ENCODE data around the gene KIF21B.
A peak's percentile ranks its signal among the peaks of the same experiment; 100 is the strongest.

Gene KIF21B

DNA sequence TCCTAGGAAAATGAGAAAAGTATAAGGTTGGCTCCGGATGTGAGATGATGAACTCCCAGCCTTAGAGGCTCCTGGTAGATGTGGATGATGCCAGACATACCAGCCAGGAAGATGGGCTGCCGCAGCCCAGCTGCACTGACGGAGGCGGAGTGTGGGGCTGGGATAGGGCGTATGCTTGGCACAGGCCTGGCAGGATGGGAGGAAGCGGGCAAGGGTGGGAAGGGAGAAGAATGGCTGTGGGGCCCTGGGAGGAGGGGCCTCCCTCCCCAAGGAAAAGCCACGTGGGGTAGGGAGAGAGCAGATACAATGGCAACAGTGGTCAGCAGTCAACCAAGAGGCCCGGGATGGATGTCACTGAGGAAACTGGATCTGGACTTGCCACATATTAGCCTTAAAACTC is 41.3 kb upstream of the KIF21B start:
- H3K27ac ChIP-seq = no peak overlapping the region
- TF ChIP-seq, protein P1, sequence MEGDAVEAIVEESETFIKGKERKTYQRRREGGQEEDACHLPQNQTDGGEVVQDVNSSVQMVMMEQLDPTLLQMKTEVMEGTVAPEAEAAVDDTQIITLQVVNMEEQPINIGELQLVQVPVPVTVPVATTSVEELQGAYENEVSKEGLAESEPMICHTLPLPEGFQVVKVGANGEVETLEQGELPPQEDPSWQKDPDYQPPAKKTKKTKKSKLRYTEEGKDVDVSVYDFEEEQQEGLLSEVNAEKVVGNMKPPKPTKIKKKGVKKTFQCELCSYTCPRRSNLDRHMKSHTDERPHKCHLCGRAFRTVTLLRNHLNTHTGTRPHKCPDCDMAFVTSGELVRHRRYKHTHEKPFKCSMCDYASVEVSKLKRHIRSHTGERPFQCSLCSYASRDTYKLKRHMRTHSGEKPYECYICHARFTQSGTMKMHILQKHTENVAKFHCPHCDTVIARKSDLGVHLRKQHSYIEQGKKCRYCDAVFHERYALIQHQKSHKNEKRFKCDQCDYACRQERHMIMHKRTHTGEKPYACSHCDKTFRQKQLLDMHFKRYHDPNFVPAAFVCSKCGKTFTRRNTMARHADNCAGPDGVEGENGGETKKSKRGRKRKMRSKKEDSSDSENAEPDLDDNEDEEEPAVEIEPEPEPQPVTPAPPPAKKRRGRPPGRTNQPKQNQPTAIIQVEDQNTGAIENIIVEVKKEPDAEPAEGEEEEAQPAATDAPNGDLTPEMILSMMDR (conservative IDR thresholded peaks at IDR 0.05) = no peak

DNA sequence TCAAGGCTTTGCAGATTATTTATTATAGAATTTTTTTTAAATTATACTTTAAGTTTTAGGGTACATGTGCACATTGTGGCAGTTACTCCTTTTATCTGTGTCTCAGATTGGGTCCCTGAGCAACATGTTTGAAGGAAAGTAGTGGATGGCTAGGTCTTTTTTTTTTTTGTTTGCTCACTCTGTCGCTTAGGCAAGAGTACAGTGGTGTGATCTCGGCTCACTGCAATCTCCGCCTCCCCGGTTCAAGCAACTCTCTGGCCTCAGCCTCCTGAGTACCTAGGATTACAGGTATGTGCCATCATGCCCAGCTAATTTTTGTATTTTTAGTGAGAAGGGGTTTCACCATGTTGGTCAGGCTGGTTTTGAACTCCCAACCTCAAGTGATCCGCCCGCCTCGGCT is 39.6 kb upstream of the KIF21B start:
- H3K27ac ChIP-seq = no peak overlapping the region
- TF ChIP-seq, protein P1 (conservative IDR thresholded peaks at IDR 0.05) = no peak

DNA sequence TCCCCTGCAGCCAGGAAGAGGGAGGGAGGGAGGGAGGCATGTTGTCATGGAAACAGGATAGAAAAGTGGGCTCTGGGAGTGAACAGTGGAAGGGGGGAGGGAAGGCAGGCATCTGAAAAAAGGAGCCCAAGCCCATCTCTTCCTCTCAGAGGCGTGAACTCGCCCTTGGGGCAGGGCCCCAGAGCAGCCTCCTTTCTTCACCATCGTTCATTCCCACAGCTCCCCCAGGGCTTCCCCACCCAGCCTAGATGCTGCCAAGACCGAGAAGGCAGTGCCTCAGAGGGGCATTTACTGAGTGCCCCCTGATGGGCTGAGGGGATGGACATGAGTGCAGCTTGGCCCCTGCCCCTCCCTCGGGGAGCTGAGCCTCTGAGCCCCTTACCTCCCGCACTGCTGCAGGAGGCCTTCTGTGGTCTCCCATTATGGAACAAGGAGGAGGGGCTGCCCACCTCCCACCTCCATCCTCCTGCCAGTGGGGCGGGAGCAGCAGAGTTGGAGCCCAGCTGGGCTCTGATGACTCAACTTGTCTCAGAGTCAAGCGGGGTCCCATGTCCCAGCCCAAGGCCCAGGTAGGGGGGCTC is 39.1 kb upstream of the KIF21B start:
- TF ChIP-seq, protein P1 (conservative IDR thresholded peaks at IDR 0.05) = no peak
- H3K27ac ChIP-seq = no peak overlapping the region

DNA sequence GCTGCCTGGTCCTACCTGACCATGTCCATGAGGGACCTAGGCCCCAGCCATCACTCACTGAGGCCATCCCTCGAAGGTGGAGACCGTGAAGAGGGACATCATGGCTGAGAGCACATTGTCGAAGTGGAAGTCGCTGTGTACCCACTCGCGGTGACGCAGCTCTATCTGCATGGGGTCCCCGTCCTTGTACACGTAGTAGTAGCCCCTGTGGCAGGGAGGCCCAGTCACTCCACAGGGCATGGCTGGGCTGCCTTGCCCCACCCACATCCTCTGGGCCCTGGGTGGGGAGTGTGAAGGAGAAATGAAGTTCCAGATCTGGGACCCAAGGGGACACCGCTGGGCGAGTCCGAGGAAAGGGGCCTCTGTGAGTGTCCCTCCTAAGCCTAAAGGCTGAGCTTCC is 38.4 kb upstream of the KIF21B start:
- H3K27ac ChIP-seq = no peak overlapping the region
- TF ChIP-seq, protein P1 (conservative IDR thresholded peaks at IDR 0.05) = no peak

DNA sequence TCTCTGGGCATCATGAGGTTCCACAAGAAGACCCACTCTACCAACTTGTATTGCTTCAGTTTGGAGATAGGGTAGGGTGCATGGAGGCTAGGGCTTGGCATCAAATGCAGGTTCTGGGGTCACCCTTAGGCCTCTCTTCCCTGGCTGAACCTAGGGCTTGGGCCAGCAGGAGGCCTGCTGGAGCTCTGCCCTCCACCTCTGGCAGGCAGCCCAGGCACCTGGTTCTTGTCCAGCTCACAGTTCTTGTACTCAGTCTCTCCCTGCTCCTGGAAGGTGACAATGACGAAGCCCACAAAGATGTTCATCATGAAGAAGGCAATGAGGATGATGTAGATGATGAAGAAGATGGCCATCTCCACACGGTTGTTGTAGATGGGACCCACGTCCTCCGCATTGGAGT is 37.5 kb upstream of the KIF21B start:
- TF ChIP-seq, protein P1 (conservative IDR thresholded peaks at IDR 0.05) = no peak
- H3K27ac ChIP-seq = peak overlapping the region; percentile 43; the same call in 1 of the 2 replicates

DNA sequence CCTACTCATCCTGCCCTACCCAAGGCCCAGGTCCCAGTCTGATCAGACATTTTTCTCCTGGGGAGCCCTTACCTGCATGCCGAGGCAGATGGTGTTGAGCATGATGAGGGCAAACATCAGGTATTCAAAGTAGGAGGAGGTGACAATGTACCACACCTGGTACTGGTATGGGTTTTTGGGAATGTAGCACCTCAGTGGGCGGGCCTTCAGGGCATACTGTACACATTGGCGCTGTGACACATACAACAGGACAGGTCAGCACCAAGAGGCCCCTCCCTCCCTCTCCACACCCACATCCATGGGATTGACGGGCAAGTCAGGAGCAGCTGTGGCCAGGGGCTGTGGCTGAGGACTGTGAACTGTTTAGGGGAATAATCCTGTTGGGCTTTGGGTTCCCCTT is 37.1 kb upstream of the KIF21B start:
- H3K27ac ChIP-seq = peak overlapping the region; percentile 43
- TF ChIP-seq, protein P1 (conservative IDR thresholded peaks at IDR 0.05) = no peak

DNA sequence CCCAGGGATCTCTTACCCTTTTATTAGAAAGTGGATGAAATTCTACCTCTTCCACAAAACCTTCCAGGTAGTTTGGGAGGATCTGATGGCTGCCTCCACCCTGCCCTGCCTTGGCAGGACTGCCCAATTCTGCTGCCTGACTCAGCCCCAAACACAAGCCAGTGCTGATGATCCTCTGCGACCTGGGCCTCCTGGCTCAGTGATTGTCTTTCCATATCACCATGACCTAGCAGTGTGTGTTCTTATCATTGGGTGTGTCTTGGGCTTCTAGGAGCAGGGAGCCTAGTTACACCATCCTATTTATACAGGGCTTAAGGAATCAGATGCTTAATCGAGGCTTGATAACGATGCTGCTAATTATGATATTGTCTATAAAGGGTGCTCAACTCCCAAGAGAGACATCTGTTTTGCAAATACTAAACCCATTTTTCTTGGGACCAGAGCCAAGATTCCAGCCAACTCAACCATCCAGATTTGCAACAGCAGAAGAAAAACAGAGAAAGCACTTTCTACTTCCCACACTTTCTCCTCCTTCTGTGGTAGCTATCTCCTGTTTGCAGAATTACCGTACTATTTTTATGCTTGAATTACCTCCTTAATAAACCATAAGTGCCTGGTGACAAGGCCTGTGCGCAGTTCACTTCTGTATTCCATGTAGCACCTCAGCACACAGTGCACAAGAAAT is 36.5 kb upstream of the KIF21B start:
- peak overlapping the region; percentile 43 for H3K27ac ChIP-seq
- TF ChIP-seq, protein P1 (conservative IDR thresholded peaks at IDR 0.05) = no peak
